HG03575 (cell line): ENCODE data around the gene CEP63.
"Not testable (repeated sequence)": the region's sequence is repeated elsewhere in the genome, so short reads cannot be mapped to it uniquely, and the experiment has no call there.

ENCODE experiments used
- ATAC-seq: cut with Tn5 transposase; IDR thresholded peaks from one replicate; pipeline ENCODE4 v1.9.1; 2021; ENCODE audit not compliant: unreplicated experiment, insufficient number of reproducible peaks, low FRiP score; ENCODE audit errors: extremely low read depth

Gene CEP63

DNA sequence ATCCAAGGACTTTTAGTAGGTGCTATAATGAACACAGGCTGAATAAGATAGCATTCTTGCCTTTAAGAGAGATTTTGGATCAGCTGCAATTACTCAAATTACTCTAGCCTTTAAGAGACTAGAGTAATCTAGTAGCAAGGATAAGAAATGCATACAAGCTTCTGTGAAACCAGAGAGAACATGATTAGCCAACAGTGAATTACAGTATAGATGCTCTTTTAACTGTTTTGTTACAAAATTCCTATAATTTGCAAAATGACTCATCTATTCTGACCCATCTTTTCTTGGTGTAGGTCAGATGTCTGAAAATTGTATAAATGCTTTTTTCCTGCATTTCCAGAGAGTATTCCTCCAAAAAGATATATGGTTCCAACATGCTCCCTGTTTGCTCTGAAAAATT lies 66.9 kb downstream of the CEP63 start:
- no peak for ATAC-seq

DNA sequence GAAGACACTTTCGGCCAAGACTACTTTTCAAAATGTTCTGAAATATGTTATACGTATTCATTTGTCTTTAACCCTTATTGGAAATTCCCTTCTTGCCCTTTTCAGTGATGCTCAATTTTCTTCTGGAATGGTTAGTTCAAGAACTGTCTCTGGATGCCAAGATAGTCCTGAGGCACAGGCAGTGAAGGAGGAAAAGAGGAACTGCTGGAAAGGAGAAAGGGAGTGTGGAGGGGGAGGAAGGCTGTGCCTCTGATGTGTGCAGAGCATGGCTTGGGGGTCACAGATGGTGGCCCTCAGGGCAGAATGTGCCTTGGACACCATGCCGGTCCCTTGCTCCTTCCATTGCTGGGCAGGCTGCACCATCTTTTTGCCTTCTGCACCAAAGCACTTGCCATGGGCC lies 73.7 kb downstream of the CEP63 start:
- ATAC-seq, result no peak

DNA sequence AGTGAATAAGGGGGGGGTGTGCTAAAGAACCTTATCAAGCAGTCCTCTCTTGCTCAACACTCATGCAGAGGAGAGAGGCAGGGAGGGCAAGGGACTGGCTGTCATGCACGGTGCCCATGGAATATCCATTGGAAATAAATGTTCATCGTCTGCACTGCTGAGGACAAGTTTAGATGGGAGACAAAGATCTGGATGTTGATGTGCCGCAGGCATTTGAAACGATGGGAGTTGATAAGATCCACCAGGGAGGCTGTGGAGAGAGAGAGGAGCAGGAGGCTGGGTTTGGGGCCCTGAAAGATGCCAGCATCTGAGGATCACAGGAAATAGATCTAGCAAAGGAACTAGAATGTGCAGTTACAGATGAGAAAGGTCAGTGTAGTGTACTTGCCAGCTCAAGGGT lies 76.2 kb downstream of the CEP63 start:
- ATAC-seq, result no peak

DNA sequence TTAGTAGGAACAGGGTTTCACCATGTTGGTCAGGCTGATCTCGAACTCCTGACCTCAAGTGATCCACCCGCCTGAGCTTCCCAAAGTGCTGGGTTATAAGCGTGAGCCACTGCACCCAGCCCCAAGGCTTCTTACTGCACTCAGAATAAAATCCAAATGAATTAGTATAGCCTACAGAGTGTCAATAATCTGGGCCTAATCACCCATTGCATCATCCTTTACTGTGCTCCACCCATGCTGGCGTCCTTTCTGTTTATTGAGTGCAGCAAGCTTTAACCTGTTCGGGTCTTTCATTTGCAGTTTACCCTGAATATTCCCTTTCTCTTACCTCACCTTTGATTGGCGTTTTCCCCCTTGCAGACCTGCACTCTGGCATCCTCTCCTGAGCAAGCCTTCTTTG lies 77.7 kb downstream of the CEP63 start:
- no peak for ATAC-seq

DNA sequence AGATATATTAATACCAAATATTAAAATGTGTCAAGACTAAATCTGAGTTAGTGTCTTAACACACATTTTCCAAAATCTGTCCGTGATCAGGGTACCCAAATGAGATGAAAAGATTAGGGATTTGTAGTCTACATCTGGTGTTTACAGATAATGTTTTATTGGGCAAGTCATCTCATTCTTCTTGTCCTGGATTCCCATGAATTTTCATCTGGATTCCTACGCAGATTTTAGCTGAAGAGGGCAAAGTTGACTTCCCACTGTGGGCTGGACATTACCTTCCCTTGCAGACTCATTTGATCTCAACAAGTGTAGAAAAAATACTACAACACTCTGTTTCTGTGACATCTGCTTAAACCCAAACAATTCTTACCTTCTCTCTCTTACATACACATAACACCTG lies 79.1 kb downstream of the CEP63 start:
- no peak for ATAC-seq

DNA sequence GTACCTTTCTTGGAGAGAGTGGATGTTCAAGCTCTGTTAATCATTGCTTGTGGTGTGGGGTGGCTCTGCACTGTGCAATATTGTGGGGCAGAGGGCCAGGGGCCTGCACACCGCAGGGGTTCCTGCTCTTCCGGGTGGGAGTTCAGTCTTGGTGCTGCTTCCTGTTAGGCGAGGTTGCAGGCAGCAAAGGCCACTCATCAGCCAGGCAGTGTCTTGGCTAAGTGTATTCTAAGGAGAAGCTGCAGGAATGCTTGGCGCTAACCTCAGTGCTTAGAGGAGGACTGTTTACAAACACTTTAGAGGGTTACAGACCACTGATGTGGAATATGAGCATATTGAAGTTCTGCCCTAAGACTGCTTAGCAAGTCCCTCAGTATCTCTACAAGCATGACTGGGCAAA lies 81.7 kb downstream of the CEP63 start:
- no peak for ATAC-seq

DNA sequence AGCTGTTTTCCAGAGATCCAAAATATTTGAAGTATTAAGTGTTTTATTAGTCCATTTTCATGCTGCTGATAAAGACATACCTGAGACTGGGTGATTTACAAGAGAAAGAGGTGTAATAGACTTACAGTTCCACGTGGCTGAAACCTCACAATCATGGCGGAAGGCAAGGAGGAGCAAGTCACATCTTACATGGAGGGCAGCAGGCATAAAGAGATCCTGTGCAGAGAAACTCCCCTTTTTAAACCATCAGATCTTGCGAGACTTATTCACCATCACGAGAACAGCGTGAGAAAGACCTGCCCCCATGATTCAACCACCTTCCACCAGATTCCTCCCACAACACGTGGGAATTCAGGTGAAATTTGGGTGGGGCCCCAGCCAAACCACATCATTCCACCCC lies 82.9 kb downstream of the CEP63 start:
- ATAC-seq, result no peak

DNA sequence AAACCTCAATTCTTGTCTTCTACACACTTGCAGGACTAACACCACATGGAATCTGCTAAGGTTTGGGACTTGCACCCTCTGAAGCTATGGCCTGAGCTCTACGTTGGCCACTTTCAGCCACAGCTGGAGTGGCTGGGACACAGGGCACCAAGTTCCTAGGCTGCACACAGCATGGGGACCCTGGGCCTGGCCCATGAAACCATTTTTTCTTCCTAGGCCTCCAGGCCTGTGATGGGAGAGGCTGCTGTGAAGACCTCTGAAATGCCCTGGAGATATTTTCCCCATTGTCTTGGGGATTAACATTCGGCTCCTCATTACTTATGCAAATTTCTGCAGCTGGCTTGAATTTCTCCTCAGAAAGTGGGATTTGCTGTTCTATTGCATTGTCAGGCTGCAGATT lies 84.0 kb downstream of the CEP63 start:
- not testable (repeated sequence) for ATAC-seq

DNA sequence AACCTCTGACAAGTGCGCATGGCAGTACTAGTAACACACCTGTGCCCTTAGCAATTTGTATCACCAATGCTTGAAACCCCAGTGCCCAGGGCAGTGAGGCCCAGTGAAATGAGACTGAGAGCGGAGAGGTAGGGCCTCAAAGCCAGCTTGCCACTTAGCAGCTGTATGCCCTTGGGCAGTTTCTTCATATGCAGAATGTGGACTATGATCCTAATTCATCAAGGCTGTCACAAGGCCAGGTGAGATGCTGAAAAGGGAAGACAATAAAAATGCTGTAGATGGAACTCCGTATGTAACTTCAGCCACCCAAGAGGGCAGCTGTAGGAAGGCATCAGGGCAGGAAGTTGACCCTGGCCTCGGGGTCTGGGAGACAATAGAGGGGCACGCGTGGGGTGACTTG lies 90.6 kb downstream of the CEP63 start:
- no peak for ATAC-seq

DNA sequence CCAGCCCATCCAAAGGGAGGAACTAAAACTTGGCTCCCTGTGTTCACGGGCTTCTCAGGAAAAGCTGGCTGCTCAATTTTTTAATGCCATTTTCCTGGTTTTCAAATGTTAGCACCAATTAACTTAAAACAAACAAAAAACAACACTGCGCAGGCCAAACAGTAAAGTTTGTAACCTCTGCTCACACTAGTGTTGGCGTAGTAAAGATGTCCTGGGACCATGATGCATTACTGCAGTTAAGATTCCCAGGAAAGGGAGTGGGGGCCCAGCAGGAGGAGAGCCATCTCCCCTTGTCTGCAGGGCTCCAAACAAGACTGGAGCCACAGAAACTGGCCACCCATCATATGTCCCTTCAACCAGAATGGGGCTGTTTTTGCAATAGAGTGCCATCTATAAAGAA lies 91.0 kb downstream of the CEP63 start:
- no peak for ATAC-seq

DNA sequence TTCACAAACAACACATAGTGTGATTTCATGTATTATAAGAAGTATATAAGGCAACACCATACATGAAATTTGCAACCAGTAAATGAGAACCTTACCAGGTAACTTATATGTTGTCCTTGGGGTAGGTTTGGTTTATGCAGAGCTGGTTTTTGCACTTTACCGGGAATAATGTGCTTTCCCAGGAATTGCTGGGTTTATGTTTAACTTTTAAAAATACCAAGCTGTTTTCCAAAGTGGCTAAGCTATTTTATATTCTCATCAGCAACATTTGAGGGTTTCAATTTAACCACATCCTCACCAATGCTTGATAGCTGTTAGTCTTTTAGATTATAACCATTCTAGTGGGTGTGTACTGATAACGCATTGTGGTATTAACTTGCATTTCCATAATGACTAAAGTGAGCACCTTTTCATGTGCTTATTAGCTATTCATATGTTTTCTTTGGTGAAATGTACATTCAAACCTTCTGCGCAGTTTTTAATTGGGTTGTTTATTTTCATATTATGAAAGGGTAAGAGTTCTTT lies 93.3 kb downstream of the CEP63 start:
- ATAC-seq, result no peak

DNA sequence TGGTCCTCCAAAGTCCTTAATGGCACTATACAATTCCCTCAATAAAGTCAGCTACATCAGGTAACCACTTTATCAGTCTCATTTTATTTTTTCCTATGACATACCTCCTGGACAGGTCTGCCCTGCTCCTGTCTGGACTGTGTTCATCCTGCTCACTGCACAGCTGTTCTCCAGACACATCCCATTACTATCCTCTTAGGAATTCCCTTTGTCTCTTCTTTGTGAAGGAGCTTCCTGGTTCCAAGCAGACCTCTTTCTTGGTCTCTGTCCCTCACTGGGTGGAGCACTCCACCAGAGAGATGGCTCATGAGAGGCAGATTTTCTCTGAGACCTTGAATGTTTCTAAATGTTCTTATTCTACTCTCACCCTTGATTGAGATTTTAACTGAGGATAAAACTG lies 104.9 kb downstream of the CEP63 start:
- no peak for ATAC-seq

DNA sequence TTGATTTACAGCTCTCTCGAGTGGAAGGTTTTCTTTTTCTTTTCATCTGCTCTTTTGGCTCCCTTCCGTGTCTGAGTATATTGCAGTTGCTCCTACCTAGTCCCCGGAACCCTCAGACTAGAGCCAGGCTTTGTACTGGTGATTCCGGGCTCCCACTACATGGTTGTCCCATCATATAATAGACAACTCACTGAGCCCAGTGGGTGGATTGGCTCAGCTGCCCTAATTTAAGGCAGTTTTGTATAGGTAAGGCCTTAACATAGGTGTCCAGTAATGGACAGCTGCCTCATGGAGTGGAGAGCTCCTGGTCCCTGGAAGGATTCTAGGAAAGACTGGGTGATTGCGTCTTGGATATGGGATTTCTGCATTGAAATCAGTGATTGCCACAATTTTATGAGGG lies 106.9 kb downstream of the CEP63 start:
- ATAC-seq, result no peak

DNA sequence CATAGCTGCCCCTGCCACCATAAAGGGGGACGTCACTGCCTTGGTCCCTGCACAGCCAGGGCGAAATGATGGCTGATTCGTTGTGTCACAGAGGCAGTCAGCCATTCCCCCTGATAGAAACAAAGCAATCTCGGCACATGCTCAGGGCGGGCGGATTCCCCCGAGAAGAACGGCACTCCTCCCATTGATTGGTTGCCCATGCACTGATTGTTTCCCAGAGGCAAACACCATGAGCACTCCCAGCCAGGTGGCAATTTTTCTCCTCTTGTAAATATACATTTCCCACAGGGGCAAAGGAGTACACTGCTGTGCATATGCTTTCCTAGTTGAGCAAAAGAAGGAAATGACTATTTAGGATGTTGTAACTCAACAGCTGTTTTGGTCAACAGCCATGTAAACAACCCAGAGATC lies 108.5 kb downstream of the CEP63 start:
- no peak for ATAC-seq

DNA sequence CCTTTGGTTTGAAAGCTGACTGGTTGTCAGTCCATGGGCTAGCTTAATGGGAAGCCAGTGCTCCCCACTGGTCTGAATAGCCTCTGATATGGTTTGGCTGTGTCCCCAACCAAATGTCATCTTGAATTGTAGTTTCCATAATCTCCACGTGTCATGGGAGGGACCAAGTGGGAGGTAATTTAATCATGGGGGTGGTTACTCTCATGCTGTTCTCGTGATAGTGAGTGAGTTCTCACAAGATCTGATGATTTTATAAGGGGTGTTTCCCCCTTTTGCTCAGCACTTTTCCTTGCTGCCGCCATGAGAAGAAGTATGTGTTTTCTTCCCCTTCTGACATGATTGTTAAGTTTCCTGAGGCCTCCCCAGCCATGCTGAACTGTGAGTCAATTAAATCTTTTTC lies 109.1 kb downstream of the CEP63 start:
- ATAC-seq, result not testable (repeated sequence)

DNA sequence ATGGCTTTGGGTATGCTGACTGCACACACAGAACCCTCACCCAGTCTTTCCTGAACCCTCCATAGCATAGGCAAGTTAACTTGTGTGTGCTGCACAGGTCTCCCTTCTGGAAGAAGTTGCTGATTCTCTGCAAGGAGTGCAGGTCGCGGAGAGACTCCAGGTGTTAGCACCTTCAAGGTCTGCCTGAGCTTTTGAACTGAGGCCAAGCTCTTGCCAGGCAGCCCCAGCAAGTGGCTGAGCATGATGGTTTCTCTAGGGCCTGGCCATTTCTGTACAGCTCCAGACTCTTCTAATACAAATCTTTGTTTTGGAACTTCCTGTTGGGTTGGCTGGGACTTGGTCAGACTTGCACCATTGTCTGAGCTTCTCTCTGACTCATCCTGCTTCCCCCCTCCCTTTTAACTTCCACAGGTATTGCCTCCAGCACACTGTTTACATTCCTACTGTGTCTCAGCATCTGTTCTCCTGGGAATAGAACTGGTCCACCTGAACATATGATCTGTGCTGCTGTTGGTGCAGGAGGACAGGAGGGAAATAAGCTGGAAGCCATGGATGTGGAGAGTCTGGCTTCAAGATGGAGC lies 111.6 kb downstream of the CEP63 start:
- ATAC-seq, result no peak

DNA sequence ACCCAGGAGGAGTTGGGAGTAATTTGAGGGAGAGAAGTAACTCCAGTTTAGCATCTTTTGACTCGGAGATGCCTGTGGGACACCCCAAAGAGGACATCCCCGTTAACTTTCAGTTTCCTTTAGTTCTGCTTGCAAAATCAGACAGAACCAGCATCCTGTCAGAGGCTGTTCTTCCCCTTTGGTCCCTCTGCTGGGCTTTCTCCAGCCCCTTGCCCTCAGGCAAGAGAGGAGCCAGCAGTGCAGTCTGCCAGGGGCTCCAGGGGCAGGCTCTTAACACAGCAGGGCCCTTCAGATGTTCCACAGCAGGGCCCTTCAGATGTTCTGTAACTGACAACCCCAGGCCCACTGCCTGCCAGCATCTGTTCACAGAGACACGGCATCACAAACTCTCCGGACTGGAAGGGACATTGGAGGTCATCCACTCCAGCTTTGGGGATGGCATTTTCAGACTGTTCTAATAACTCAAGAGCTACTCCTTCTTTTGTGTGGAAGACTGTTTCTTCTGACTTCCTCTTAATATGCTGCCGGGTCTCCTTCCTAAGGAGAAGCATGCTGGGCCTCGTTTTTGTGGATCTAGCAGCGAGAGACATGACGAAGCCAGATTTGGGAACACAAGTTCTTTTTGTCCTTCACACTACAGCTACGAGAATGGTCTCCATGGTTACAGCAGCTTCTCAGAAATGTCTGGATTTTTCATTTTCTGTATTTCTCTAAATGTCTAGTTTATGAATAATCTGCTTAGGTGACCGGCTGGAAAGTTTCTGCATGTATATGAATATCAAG lies 113.1 kb downstream of the CEP63 start:
- ATAC-seq, result no peak

DNA sequence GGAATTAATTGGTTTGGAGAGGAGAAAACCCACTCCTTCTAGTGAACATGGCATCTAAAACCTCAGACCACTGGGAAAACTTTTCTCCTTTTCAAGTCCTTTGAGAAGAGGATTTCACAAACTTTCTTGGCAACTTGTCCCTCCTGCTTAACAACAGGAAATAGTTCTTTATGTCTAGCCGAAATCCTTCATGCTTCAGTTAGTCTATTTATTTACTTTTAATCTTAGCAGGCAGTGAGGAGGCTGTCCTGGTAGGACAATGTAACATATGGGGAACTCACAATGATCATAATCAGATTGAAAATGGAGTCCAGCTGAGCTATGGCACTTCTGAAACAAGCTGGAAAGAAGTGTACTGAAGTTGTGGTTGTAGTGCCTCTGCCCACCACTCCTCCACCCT lies 114.3 kb downstream of the CEP63 start:
- no peak for ATAC-seq

DNA sequence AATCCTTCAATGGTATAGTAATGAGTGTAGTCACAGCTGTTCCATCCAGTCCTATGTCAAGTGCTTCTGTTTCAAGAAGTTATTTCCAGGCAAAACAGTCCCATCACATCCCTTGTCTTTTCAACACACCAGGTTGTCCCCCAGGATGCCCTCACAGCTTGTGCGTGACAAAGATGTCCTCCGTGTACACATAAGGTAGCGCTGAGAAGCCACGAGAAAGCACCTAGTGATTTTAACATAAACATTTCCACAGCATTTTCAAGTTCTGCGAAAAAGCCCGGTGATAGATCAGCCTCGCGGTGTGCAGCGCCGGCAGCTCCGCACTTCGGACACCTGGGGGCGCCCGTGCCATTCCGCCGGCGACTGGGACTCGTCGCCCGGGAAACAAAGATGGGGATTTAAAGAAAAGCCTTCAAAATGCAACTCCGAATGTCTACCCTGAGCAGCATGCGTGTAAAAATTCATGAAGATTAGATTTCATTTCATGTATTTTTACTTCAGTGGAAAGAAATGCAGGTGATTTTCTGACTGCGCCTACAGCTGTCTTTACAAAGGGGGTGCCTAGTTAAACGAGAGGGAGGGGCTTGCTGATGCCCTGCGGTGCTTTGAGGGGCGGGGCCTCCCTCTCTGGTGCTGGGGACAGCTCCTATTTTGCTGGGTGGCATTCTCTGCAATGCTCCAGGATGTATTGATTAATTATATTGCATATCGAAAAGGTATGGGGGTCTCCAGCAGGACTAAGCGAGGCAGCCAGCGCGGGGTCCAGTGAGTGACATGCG lies 115.0 kb downstream of the CEP63 start:
- no peak for ATAC-seq
